ENCODE measurements around the gene SNAPC3. TPM values are rescaled to one million over a fixed set of nuclear protein-coding genes. Genes with fewer than 3 reads are reported as not detected.
"Not testable (repeated sequence)": the region's sequence is repeated elsewhere in the genome, so short reads cannot be mapped to it uniquely, and the experiment has no call there.

SNAPC3 gene
- total RNA-seq, 1 donor from 2014 or later = 47.6 TPM

DNA sequence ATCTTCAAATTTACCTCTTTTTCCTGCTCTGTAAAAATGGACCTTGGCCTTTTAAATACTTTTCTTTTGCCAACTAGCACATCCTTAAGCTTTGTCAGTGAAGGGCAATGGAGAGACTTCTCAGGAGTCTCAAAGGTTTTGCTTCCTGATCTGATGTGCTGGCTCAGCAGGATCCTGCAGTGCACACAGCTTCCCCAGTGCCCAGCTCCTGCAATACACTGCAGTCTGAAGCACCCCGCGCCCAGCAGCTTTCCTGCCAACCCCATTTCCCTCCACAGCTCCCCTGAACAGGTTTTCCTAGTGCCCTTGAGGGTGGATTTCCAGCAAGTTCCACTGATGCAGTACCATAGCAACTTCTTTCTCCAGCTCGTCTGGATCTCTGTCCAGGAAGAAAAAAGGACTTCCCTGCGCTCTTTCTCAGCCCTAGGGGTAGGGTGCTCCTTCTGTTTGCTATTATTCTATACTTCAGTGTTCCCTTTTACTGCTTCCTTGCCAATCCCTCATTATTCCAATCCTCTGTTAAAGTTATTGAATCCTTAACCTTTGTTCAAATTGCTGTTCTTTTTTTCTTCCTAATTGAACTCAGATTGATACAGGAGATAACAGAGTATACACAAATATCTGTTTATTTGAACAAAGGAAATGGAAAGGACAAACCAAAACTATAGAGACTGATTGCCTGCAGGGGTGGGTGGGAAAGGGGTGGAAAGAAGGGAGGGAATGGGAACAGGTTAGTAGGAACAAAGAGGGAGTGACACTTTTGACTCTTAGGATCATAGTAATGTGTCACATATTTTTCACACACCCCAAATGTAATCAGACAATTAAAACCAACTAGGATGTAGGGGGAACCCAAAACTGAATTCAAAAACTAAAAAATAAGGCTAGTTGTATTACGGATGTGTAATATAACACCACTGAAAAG, 8.5 kb downstream of the SNAPC3 start:
- DNase-seq (ENCODE audit: low spot score, unreplicated experiment) = no peak
- peak overlapping the region; percentile 53 for H3K27ac Mint-ChIP-seq

DNA sequence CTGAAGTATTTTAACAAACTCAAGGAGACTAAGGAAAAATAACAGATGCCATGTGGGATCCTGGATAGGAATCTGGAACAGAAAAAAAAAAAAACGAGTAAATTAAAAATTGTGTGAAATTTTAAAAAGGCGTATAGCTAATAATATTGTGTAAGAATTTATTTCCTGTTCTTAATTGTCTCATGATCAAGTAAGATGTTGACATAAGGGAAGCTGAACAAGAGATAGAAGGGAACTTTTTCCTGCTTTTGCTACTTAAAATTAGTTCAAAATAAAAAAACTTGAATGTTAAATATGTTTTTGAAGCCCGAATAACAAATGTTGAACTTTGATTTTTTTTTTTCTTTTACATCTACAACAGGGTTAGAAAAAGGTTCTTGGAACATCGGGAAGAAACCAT, 10.5 kb downstream of the SNAPC3 start:
- Mint-ChIP-seq H3K4me1 (ENCODE audit: low read depth) (peaks cover 13% of the 10 kb centered on the region), H3K27ac (no peak overlapping the region), H3K36me3 (ENCODE audit: insufficient read depth) (peaks cover 42% of the 10 kb centered on the region), H3K9me3 (ENCODE audit: low read depth) (peaks cover 7% of the 10 kb centered on the region), H3K4me3 (ENCODE audit: low read depth) (no peak overlapping the region), H3K27me3 (no peaks in the 10 kb centered on the region)
- DNase-seq (ENCODE audit: low spot score, unreplicated experiment) = no peak
- TF ChIP-seq, protein P1, sequence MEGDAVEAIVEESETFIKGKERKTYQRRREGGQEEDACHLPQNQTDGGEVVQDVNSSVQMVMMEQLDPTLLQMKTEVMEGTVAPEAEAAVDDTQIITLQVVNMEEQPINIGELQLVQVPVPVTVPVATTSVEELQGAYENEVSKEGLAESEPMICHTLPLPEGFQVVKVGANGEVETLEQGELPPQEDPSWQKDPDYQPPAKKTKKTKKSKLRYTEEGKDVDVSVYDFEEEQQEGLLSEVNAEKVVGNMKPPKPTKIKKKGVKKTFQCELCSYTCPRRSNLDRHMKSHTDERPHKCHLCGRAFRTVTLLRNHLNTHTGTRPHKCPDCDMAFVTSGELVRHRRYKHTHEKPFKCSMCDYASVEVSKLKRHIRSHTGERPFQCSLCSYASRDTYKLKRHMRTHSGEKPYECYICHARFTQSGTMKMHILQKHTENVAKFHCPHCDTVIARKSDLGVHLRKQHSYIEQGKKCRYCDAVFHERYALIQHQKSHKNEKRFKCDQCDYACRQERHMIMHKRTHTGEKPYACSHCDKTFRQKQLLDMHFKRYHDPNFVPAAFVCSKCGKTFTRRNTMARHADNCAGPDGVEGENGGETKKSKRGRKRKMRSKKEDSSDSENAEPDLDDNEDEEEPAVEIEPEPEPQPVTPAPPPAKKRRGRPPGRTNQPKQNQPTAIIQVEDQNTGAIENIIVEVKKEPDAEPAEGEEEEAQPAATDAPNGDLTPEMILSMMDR (IDR thresholded peaks at IDR 0.05; ENCODE audit: unreplicated experiment) = no peak

More for the DNA sequence above, 8.5 kb downstream of the SNAPC3 start:
- Mint-ChIP-seq H3K27me3 (no peaks in the 10 kb centered on the region), H3K36me3 (ENCODE audit: insufficient read depth) (peaks cover 33% of the 10 kb centered on the region), H3K4me3 (ENCODE audit: low read depth) (no peak overlapping the region), H3K4me1 (ENCODE audit: low read depth) (peaks cover 14% of the 10 kb centered on the region), H3K9me3 (ENCODE audit: low read depth) (peaks cover under 1% of the 10 kb centered on the region)
- TF ChIP-seq, protein P1 (IDR thresholded peaks at IDR 0.05; ENCODE audit: unreplicated experiment) = no peak

DNA sequence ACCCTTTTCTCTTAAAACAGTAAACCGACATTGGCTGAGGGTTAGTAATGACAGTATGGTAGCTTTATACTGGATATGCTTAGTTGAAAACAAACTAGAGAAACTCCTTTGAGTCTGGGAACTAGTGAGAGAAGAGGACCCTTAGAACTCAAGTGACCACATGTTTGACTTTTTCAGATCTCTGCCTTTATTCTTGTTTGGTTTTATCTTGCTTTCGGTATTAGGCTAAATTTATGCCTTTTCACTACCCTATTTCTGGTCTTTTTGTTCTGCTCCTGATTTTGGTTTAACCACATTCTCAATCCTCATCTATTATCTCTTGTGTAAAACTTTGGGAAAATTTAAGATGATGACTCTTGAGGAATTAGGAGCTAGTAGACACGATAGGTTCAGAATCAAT, 11.0 kb downstream of the SNAPC3 start:
- no peak overlapping the region for H3K27ac Mint-ChIP-seq
- H3K27me3 Mint-ChIP-seq = no peaks in the 10 kb centered on the region
- DNase-seq (ENCODE audit: low spot score, unreplicated experiment) = no peak
- TF ChIP-seq, protein P1 (IDR thresholded peaks at IDR 0.05; ENCODE audit: unreplicated experiment) = no peak
- H3K9me3 Mint-ChIP-seq (ENCODE audit: low read depth) = peaks cover 10% of the 10 kb centered on the region
- peaks cover 44% of the 10 kb centered on the region for H3K36me3 Mint-ChIP-seq (ENCODE audit: insufficient read depth)
- H3K4me1 Mint-ChIP-seq (ENCODE audit: low read depth) = peaks cover 13% of the 10 kb centered on the region
- no peak overlapping the region for H3K4me3 Mint-ChIP-seq (ENCODE audit: low read depth)

DNA sequence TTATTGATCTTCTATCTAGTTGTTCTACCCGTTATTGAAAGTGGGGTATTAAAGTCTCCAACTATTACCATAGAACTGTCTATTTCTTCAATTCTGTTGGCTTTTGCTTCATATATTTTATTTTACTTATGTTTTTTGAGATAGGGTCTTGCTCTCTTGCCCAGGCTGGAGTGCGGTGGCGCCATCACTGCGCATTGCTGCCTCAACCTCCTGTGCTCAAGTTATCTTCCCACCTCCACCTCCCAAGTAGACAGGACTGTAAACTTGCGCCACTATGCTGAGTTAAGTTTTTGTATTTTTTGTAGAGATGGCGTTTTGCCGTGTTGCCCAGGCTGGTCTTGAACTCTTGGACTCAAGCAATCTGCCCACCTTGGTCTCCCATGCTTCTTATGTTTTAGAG, 16.2 kb downstream of the SNAPC3 start:
- no peak overlapping the region for H3K27ac Mint-ChIP-seq
- no peaks in the 10 kb centered on the region for H3K27me3 Mint-ChIP-seq
- TF ChIP-seq, protein P1 (IDR thresholded peaks at IDR 0.05; ENCODE audit: unreplicated experiment) = no peak
- H3K9me3 Mint-ChIP-seq (ENCODE audit: low read depth) = peaks cover 21% of the 10 kb centered on the region
- H3K36me3 Mint-ChIP-seq (ENCODE audit: insufficient read depth) = peaks cover 78% of the 10 kb centered on the region
- peaks cover 4% of the 10 kb centered on the region for H3K4me1 Mint-ChIP-seq (ENCODE audit: low read depth)
- H3K4me3 Mint-ChIP-seq (ENCODE audit: low read depth) = no peak overlapping the region
- DNase-seq (ENCODE audit: low spot score, unreplicated experiment) = no peak

DNA sequence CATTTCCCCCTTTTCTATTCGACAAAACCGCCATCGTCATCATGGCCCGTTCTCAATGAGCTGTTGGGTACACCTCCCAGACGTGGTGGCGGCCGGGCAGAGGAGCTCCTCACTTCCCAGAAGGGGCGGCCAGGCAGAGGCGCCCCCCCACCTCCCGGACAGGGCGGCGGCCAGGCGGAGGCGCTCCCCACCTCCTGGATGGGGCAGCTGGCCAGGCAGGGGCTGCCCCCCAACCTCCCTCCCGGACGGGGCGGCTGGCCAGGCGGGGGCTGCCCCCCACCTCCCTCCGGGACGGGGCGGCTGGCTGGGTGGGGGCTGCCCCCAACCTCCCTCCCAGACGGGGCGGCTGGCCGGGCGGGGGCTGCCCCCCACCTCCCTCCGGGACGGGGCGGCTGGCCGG, 19.2 kb downstream of the SNAPC3 start:
- H3K27me3 Mint-ChIP-seq; DNase-seq (ENCODE audit: low spot score, unreplicated experiment); H3K27ac Mint-ChIP-seq; H3K4me3 Mint-ChIP-seq (ENCODE audit: low read depth); H3K4me1 Mint-ChIP-seq (ENCODE audit: low read depth): not testable (repeated sequence)
- Mint-ChIP-seq H3K36me3 (ENCODE audit: insufficient read depth) (peaks cover 76% of the 10 kb centered on the region), H3K9me3 (ENCODE audit: low read depth) (peaks cover 18% of the 10 kb centered on the region)

DNA sequence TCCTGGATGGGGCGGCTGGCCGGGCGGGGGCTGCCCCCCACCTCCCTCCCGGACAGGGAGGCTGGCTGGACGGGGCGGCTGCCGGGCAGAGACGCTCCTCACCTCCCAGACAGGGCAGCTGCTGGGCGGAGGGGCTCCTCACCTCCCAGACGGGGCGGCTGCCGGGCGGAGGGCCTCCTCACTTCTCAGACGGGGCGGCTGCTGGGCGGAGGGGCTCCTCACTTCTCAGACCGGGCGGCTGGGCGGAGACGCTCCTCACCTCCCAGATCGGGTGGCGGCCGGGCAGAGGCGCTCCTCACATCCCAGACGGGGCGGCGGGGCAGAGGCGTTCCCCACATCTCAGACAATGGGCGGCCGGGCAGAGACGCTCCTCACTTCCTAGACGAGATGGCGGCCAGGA, 19.6 kb downstream of the SNAPC3 start:
- Mint-ChIP-seq H3K9me3 (ENCODE audit: low read depth) (peaks cover 18% of the 10 kb centered on the region), H3K36me3 (ENCODE audit: insufficient read depth) (peaks cover 74% of the 10 kb centered on the region), H3K27ac (peak overlapping the region; percentile 76)
- DNase-seq (ENCODE audit: low spot score, unreplicated experiment); H3K27me3 Mint-ChIP-seq; H3K4me3 Mint-ChIP-seq (ENCODE audit: low read depth); H3K4me1 Mint-ChIP-seq (ENCODE audit: low read depth): not testable (repeated sequence)

Data from progenitor cell of endocrine pancreas (in vitro differentiated cells).